Suprapubic skin (tissue), 4 donors: Measurements from ENCODE around the gene RASA3. TPM values are rescaled to one million over a fixed set of nuclear protein-coding genes. Genes with fewer than 3 reads are reported as not detected.

Experiments
- DNase-seq, 2 donors: peaks; one replicate each; pipeline ENCODE4 v3.0.0-alpha.2; 2019; ENCODE audit warnings: low spot score in 2 of 2
- H3K27ac ChIP-seq: fragments of 200-600 bp; sonication (generic); one replicate; pipeline ENCODE4 v1.5.1; 2019
- H3K27me3 ChIP-seq: fragments of 200-600 bp; sonication (generic); one replicate; pipeline ENCODE4 v1.5.1; 2019
- H3K36me3 ChIP-seq: fragments of 200-600 bp; sonication (generic); one replicate; pipeline ENCODE4 v1.5.1; 2019
- H3K4me1 ChIP-seq: fragments of 200-600 bp; sonication (generic); one replicate; pipeline ENCODE4 v1.5.1; 2019
- H3K4me3 ChIP-seq: fragments of 200-600 bp; sonication (generic); one replicate; pipeline ENCODE4 v1.5.1; 2019; ENCODE audit warnings: mild to moderate bottlenecking
- H3K9me3 ChIP-seq: fragments of 200-600 bp; sonication (generic); one replicate; pipeline ENCODE4 v1.5.1; 2019
- CTCF ChIP-seq, 2 donors: fragments of 200-600 bp in 1 of 2; fragments of 450-650 bp in 1 of 2; sonication (generic) in 1 of 2; IDR thresholded peaks; one replicate each; pipeline ENCODE4 v1.5.1; 2016 to 2019; ENCODE audit warnings: antibody characterized with exemption in 2 of 2, mild to moderate bottlenecking in 1 of 2, moderate library complexity in 1 of 2
- EP300 ChIP-seq: sonication (generic); formaldehyde crosslinking; IDR thresholded peaks from one replicate; pipeline ENCODE4 v1.6.1; 2017; ENCODE audit warnings: antibody characterized with exemption
- POLR2A ChIP-seq, 2 donors: fragments of 450-650 bp; IDR thresholded peaks; one replicate each; pipeline ENCODE4 v1.6.1; 2017; ENCODE audit warnings: antibody characterized with exemption in 2 of 2, mild to moderate bottlenecking in 2 of 2, moderate library complexity in 2 of 2
- POLR2AphosphoS5 ChIP-seq, 3 donors: sonication (generic); formaldehyde crosslinking; IDR thresholded peaks; one replicate each; pipeline ENCODE4 v1.6.1; 2017; ENCODE audit warnings: antibody characterized with exemption in 3 of 3
- WGBS: methylation state at CpG from one replicate; pipeline ENCODE4 v1.1.5; 2018; 5-methylcytosine and 5-hydroxymethylcytosine counted together
- total RNA-seq, 4 donors: library from RNA; depleted of rRNA; stranded (reverse); fragments of >200 nt; gene quantifications; one replicate each; pipeline ENCODE4 v1.1.0, GENCODE V29; 2016

The RASA3 gene
- total RNA-seq, 4 donors from 2014 or later, result 15.3 to 37.1 (median 16.4) TPM

GRCh38 chr13:113945857-113946408 is 186.5 kb downstream of the RASA3 start:
- peaks cover 15% of the 10 kb centered on the region for H3K4me1 ChIP-seq
- peak in 1 of 2 donors; percentile 48 for DNase-seq
- no peak overlapping the region for H3K4me3 ChIP-seq
- no peaks in the 10 kb centered on the region for H3K27me3 ChIP-seq
- 93% methylated on average over 26 of the region's 26 CpGs for WGBS
- H3K27ac ChIP-seq, result no peak overlapping the region
- H3K9me3 ChIP-seq, result no peaks in the 10 kb centered on the region
- no peaks in the 10 kb centered on the region for H3K36me3 ChIP-seq
- TF ChIP-seq CTCF (IDR thresholded peaks at IDR 0.05), result no peak
- TF ChIP-seq POLR2A (IDR thresholded peaks at IDR 0.05), result no peak
- TF ChIP-seq POLR2AphosphoS5 (IDR thresholded peaks at IDR 0.05), result no peak
- TF ChIP-seq EP300, result no peak

GRCh38 chr13:113943821-113944565 is 188.4 kb downstream of the RASA3 start:
- Histone ChIP-seq H3K4me3 (no peak overlapping the region), H3K27me3 (peaks cover 5% of the 10 kb centered on the region), H3K9me3 (no peaks in the 10 kb centered on the region), H3K4me1 (peaks cover 13% of the 10 kb centered on the region), H3K36me3 (no peaks in the 10 kb centered on the region), H3K27ac (no peak overlapping the region)
- 92% methylated on average over 11 of the region's 19 CpGs for WGBS
- TF ChIP-seq CTCF (IDR thresholded peaks at IDR 0.05), result no peak
- TF ChIP-seq EP300, result no peak
- no peak for TF ChIP-seq POLR2AphosphoS5 (IDR thresholded peaks at IDR 0.05)
- no peak for TF ChIP-seq POLR2A (IDR thresholded peaks at IDR 0.05)
- peak in 1 of 2 donors; percentile 59 for DNase-seq

GRCh38 chr13:113942591-113943103 is 189.8 kb downstream of the RASA3 start:
- Histone ChIP-seq H3K27me3 (peaks cover 6% of the 10 kb centered on the region), H3K36me3 (no peaks in the 10 kb centered on the region), H3K27ac (no peak overlapping the region), H3K4me1 (peaks cover 11% of the 10 kb centered on the region), H3K9me3 (no peaks in the 10 kb centered on the region), H3K4me3 (no peak overlapping the region)
- TF ChIP-seq POLR2A (IDR thresholded peaks at IDR 0.05) (no peak), CTCF (IDR thresholded peaks at IDR 0.05) (no peak), EP300 (no peak), POLR2AphosphoS5 (IDR thresholded peaks at IDR 0.05) (no peak)
- WGBS, result 89% methylated on average over 12 of the region's 23 CpGs
- peak in 1 of 2 donors; percentile 52 for DNase-seq

- Histone ChIP-seq H3K9me3 (no peaks in the 10 kb centered on the region), H3K27ac (no peak overlapping the region), H3K4me3 (no peak overlapping the region), H3K4me1 (peaks cover under 1% of the 10 kb centered on the region), H3K27me3 (peaks cover 8% of the 10 kb centered on the region), H3K36me3 (no peaks in the 10 kb centered on the region)
- 83% methylated on average over 14 of the region's 16 CpGs for WGBS
- DNase-seq, result peak in 1 of 2 donors; percentile 34
- TF ChIP-seq CTCF (IDR thresholded peaks at IDR 0.05) (no peak), POLR2AphosphoS5 (IDR thresholded peaks at IDR 0.05) (no peak), POLR2A (IDR thresholded peaks at IDR 0.05) (no peak), EP300 (no peak)
These were observed 190.7 kb downstream of the RASA3 start for GRCh38 chr13:113941571-113942191.

GRCh38 chr13:113939944-113940297 is 192.5 kb downstream of the RASA3 start:
- no peak overlapping the region for H3K4me3 ChIP-seq
- peaks cover 8% of the 10 kb centered on the region for H3K27me3 ChIP-seq

More at GRCh38 chr13:113939944-113940297, 192.5 kb downstream of the RASA3 start:
- H3K27ac ChIP-seq, result no peak overlapping the region
- no peaks in the 10 kb centered on the region for H3K36me3 ChIP-seq
- no CpG with 5 or more reads among the region's 16 CpGs for WGBS
- H3K9me3 ChIP-seq, result no peaks in the 10 kb centered on the region
- peaks cover 10% of the 10 kb centered on the region for H3K4me1 ChIP-seq
- TF ChIP-seq POLR2A (IDR thresholded peaks at IDR 0.05), result no peak
- no peak for TF ChIP-seq EP300
- TF ChIP-seq CTCF (IDR thresholded peaks at IDR 0.05), result no peak
- TF ChIP-seq POLR2AphosphoS5 (IDR thresholded peaks at IDR 0.05), result no peak
- no peak for DNase-seq
